Colon (tissue), 2 donors: Measurements from ENCODE around the gene TMEM225B.
"Not testable (repeated sequence)": the region's sequence is repeated elsewhere in the genome, so short reads cannot be mapped to it uniquely, and the experiment has no call there.

ENCODE experiments used
- FAIRE-seq: peaks from 2 replicates; lab custom pipeline; 2012; peaks lifted over from hg19 to GRCh38; lab: Jason Lieb, UNC
- donor health status: control.
- donor health status: control.

TMEM225B gene

DNA sequence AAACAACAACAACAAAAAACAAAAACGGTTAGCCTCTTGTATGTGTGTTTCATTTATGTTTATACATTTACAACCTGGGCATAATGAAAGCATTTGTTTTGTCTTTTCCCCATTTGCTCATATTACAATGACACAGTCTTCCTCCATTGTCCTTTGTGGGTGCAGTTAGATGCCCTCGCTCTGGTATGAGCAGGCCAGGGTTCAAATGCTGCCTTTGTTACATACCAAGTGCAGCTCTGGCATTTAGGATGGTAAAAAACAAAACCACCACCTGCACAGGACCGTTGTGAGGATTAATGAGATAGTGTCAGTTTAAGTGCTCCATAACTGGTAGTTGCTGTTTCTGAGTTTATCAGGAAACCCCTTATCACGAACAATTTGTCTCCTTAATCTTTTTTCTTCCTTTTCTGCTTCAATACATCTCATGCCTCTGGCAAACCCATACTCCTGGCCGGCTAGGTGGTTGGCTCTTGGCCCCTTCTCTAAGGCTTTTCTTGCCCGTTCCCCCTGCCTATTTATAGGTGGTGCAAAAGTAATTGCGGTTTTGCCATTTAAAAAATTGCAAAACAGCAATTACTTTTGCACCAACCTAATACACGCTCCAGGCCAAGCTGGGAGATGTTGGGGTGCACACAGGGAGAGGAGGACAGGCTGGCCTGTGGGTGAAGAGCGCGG, 18.6 kb upstream of the TMEM225B start:
- no peak for FAIRE-seq

DNA sequence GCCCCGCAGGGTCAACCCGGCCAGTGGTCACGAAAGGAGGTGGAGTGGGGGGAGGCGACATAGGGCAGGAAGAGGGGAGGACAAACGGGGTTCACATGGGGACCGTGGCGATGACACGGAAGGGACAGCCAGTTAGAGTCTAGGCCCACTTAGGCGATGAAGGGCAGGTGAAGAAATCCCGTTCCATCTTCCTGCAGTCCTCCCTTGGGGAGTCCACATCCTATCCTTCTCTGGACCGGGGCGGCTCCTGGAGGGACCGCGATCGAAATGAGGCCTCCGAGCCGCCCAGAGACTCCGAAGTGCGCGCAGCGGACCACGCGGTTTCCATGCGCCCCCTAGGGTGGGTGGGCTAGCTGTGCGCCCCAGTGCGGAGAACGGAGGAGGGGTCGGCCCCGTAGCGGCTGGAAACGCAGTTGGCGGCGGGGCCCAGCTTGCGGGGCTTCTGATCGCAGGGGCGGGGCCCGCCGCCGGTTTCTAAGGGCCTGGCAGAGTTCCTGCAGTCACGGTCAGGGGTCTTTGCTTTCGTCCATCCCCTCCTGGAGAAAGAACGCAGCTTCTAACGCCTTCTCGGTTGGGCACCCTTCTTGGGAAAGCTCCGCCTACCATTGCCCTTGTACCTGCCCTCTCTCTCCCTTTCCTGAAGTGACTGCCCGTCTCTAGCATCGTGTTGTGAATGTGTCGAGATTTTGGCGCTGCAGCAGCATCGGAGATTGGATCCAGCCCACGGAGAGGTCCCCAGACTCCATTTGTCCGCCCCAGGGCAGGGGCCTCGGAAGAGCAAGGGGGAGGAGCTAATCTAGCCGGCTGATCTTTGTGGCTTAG, 17.9 kb upstream of the TMEM225B start:
- FAIRE-seq, result no peak

DNA sequence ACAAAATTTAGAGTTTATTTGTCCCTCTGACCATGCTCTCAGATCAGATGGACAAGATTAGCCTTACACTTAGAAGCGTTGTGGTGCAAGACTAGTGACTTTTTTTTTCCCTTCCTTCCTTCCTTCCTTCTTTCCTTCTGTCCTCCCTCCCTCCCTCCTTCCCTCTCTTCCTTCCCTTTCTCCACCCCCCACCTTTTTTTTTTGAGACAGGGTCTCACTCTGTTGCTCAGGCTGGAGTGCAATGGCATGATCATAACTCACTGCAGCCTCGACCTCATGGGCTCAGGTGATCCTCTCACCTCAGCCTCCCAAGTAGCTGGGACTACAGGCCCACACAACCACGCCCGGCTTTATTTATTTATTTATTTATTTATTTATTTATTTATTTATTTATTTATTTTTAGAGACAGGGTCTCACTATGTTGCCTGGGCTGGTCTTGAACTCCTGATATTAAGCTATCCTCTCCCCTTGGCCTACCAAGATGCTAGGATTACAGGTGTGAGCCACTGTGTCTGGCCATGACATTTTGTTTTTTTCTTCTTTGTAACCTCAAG, 17.2 kb upstream of the TMEM225B start:
- FAIRE-seq, result not testable (repeated sequence)

DNA sequence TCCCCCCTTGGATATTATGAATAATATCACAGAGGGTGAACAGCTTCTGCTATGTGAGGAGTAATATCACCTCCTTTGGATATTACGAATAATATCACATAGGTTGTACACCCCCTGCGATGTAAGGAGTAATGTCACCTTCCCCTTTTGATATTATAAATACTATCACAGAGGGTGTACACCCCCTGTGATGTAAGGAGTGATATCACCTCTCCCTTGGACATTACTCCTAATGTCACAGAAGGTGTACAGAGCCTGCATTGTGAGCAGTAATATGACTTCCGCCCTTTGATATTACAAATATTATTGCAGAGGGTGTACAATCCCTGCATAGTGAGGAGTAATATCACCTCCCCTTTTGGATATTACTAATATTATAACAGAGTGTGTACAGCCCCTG, 9.2 kb upstream of the TMEM225B start:
- FAIRE-seq, result no peak

DNA sequence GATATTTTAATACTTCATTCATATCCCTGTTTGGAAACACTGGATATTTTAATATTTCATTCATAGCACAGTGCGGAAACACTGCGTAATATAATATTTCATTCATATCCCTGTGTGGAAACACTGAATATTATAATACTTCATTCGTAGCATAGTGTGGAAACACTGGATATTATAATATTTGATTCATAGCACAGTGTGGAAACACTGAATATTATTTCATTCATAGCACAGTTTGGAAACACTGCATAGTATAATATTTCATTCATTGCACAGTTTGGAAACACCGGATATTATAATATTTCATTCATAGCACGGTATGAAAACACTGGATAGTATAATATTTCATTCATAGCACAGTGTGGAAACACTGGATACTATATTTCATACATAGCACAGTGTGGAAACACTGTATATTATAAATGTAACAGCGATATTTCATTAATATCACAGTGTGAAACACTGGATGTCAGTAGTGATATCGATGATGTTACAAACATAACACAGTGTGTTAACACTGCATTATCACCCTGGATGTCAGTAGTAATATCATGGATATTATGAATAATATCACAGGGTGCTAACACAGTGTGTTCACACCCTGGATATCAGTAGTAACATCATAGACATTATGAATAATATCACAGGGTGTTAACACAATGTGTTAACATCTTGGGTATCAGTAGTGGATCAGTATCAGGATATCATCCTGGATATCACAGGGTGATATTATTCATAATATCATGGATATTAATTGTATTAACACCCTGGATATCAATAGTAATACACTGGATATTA, 2.9 kb upstream of the TMEM225B start:
- no peak for FAIRE-seq

DNA sequence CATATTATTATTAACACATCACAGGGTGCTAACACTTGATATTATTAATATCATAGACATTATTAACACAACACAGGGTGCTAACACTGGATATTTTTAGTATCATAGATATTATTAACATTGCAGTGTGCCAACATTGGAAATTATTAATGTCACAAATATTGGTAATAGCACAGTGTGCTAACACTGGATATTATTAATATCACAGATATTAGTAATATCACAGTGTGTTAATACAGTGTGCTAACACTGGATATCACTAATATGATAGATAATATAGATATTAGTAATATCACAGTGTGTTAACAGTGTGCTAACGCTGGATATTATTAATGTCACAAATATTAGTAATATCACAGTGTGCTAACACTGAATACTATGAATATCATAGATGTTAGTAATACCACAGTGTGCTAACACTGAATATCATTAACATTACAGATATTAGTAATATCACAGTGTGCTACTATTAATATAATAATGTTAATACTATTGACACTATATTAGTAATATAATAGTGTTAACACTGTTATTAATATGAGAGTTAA, 1.6 kb upstream of the TMEM225B start:
- FAIRE-seq, result peak; percentile 84

DNA sequence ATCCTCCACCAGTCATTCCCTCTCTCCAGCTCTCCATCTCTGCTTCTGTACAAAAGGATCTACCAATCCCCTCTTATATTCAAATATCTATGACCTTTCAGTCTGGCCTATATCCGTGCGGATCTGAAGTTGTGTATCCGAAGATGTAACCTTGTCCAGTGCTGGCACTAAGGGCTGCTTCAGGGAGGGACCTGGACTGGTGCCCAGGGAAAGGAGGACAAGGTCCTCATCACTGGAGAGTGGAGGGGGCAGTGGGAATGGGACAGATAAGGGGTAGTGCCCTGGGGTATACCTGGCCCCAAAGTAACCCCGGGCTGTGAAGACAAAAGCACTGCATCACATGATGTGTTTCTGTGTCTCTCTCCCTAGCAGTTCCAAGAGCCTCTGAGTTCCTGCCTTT, 1.8 kb downstream of the TMEM225B start:
- no peak for FAIRE-seq

DNA sequence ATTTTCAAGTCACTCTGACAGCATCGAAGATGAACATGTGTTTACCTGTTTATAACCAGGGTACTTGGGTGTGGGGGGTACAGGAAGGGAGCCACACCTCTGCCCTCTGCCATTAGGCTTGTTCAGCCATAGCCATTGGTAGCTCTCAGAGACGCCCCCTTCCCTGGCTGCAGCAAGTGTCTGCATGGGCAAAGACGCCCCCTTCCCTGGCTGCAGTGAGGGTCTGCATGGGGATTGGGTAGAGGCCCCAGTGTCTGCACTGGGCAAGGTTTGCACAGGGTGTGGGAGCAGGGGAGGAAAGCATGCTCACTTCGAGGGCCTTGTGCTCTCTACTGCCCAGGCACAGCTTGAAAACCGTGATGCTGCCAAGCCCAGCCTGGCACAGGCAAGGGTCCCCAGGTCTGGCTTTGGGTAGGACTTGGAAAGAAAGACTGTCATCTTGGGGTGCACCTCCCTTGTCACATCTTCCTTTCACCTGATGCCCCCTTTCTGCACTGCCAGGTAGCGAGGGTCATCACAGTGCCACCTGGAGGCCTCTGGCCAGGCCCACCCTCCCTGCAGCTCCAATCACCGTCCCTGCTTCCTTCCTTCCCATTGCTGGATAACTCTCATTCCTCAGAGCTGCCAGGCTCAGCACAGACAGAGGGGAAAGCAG, 3.7 kb downstream of the TMEM225B start:
- no peak for FAIRE-seq

DNA sequence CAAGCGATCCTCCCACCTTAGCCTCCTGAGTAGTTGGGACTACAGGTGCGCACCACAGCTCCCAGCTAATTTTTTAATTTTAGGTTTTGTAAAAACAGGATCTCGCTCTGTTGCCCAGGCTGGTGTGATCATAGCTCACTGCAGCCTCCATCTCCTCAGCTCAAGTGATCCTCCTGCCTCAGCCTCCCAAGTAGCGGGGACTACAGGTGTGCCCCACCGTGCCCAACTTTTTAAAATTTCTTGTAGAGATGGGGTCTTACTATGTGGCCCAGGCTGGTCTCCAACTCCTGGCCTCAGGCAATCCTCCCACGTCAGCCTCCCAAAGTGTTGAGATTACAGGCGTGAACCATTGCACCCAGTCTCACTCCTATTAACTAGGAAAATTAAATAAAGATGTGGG, 7.5 kb downstream of the TMEM225B start:
- FAIRE-seq, result no peak

DNA sequence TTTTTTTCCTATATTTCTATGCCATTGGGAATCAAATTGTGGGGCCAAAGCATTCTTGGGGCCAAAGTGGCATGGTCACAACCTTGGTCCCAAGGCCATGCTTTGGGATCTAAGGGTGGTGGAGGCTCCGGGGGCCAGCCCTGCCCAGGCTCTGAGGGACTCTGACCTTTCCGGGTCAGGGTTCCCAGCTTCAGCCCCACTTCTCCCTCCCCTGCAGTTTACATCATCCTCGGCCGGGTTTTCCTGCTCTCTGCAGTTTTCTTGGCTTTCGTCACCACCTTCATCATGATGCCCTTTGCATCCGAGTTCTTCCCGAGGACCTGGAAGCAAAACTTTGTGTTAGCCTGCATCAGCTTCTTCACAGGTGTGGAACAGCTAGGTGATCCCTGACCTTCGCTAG, 8.5 kb downstream of the TMEM225B start:
- no peak for FAIRE-seq

DNA sequence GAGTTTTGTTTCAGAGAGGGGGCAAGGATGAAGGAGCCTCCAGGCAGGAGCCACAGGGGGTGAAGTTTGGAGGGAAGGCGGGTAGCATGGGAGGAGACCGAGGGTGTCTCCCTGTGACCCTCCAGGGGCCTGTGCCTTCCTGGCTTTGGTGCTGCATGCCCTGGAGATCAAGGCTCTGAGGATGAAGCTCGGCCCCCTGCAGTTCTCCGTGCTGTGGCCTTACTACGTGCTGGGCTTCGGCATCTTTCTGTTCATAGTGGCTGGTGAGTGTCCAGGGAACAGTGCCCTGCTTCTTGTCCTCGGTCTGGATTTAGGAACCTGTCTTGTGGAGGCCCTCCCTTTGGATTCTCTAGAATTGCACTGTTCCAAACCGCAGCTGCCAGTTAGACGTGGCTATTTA, 9.5 kb downstream of the TMEM225B start:
- FAIRE-seq, result no peak

DNA sequence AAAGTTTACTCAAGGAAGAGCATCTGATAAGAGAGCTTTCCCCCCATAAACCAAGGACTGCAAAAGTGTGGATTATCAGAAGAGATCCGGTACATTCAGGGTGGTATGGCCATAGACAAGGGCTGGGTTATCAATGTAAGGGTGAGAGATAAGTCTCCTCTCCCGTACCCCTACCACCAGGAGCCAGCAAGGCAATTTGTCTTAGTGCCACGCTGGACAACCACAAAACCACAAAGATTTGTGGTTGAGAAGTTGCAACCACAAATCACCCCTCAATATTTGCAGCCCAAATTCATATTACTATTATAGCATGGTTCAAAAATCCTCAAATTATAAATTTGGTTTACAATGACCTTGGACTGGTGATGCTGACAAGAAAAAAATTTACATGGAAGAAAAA, 16.4 kb downstream of the TMEM225B start:
- FAIRE-seq, result no peak

DNA sequence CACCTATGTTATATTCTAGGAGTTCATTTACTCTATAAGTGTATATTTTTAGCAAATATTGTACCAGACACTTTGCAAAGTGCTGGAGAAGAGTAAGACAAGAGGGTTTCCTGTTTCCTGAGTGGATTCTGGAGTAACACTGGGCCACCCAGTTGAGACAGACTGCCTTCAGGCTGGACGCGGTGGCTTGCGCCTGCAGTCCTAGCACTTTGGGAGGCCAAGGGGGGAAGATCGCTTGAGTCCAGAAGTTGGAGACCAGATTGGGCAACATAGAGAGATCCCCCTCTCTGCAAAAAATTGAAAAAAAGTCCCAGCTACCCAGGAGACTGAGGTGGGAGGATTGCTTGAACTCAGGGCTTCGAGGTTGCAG, 17.9 kb downstream of the TMEM225B start:
- no peak for FAIRE-seq

DNA sequence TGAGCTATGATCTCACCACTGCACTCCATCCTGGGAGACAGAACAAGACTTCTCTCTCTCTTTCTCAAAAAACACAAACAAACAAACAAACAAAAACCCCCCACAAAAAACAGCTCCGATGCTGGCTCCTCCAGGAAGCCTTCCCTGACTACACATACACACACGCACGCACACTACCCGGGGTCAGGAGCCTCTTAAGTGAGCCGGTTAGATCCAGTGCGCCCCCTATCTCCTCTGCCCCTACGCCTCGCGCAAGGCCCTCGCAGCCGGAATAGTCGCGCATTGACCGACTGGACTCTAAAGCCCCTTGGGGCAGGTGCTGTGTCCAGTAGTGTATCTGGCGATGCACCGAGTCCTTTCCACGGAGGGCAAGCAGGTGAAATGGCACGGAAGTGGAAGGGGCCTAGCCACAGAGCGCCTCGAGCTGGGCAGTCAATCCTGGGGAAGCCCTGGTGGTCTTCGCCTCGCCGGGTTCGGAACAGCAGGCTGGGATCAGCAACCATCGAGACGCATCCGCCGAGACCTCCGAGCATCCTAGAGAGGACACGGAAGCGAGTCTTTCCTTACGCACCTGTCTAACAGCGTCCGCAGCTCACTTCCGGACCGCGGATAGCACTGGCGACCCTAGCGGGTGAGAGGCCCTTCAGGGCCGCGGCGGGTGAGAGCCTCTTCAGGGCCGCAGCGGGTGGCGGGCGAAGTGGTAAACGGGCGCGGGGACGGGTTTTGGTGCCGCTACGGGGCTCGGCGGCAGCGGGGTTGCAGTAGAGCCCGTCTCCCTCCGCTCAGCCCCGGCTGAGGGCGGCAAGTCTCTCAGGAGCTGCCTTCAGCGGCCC, 18.5 kb downstream of the TMEM225B start, which contains the start of gene ZSCAN25:
Gene ZSCAN25 (plus strand): TSS at position 588 of the 833 bp plus-strand sequence. CDS start 2,661 bp downstream, outside the sequence.
- no peak for FAIRE-seq

DNA sequence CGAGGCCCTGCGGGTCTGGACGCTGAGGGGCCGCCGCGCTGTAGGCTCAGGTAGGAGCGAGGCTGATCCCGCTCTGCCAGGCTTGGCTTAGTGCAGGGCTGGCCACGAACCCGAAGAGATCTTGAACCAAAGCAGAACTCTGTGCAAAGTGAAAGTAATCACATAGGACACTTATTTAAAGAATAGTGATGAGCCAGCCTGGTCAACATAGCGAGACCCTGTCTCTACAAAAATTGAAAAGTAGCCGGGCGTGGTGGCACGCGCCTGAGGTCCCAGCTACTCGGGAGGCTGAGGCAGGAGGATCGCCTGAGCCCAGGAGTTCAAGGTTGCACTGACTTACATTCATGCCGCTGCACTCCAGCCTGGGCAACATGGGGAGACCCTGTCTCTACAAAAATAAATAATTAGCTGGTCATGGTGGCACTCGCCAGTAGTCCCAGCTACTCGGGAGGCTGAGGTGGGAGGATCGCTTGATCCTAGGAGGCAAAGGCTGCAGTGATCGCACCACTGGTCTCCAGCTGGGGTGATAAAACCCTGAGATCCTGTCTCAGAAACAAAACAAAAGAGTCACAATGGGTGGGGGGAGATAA, 19.2 kb downstream of the TMEM225B start:
- no peak for FAIRE-seq

DNA sequence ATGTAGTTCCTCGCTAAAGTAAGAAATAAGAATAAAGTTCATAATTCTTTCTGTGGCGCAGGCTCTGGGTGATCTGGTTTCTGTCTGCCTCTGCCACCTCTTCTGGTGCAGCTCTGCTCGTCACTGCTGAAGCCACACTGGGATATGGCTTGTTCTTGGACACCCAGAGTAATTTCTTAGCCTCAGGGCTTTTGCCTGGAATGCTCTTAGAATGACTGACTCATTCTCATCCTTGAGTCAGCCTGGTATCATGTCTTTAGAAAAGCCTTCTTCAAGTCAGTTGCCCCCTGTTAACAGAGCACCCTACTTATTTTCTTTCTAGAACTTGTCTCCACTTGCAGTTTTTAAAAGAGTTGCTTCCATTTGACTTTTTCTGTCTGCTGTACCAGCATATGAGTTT, 20.7 kb downstream of the TMEM225B start:
- FAIRE-seq, result no peak

DNA sequence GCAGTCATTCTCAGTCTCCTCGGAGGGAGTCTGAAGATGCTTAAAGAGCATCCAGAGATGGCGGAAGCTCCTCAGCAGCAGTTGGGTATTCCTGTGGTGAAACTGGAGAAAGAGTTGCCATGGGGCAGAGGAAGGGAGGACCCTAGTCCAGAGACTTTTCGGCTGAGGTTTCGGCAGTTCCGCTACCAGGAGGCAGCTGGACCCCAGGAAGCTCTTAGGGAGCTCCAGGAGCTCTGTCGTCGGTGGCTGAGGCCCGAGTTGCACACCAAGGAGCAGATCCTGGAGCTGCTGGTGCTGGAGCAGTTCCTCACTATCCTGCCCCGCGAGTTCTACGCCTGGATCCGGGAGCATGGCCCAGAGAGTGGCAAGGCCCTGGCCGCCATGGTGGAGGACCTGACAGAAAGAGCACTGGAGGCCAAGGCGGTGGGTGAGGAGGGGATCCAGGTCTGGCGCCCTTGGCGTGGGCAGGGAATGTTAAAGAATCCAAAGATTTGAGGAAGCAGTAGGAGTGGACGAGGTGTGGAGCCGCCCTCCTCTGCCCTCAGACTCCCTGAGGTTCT, 21.6 kb downstream of the TMEM225B start:
- FAIRE-seq, result no peak

DNA sequence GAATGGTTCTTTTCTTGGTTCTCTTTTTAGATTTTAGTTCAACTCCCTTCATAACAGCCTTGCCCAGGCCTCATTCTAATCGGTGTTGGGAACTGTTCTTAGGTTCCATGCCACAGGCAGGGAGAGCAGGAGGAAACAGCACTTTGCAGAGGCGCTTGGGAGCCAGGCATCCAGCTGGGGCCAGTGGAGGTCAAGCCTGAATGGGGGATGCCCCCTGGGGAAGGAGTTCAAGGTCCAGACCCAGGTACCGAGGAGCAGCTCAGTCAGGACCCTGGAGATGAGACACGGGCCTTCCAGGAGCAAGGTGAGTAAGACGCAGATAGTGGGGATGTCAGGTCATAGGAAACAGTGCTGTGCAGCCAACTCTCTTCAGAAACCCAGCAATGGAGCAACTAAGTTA, 23.2 kb downstream of the TMEM225B start:
- no peak for FAIRE-seq

DNA sequence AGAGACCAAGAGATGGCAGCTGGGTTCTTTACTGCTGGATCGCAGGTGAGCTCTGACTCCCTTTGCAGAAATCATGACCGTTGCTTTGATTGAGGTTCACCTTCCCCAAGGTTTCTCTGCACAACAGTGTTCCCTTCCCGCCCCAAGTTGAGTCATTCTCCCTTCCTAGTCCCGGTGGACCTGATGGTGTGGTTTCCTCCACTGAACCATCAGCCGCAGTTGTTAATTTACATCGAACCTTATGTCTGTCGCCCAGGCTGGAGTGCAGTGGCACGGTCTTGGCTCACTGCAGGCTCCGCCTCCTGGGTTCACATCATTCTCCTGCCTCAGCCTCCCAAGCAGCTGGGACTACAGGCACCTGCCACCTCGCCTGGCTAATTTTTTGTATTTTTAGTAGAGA, 24.5 kb downstream of the TMEM225B start:
- FAIRE-seq, result no peak

DNA sequence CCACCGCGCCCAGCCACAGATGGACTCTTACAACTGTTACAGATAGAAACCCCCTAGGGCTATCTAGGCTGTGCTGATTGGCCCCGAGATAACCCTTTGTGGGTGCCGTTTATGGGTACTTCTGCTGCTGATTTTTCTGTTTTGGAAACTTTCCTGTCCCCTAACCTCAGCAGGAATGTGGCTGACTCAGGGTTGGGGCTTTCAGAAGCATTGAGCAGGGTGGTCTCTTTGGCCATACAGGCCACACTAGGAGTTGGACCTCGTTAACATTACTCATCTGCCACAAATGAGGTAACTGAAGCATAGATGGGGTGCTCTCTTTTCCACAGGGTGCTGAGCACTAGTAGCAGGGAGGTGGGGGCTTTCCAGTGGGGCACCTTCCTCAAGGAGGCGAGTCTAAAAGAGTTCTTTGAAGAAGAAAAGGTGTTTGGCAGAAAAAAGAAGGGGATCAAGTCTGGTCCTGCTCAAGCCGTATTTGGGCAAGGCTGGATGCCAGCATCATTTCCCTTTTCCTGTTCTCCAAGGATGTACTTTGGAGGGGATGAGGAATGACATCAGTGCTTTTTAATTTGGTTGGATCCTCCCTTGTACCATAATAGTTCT, 25.1 kb downstream of the TMEM225B start:
- no peak for FAIRE-seq
